ENCODE measurements around the gene IMPG1.

IMPG1 gene

DNA sequence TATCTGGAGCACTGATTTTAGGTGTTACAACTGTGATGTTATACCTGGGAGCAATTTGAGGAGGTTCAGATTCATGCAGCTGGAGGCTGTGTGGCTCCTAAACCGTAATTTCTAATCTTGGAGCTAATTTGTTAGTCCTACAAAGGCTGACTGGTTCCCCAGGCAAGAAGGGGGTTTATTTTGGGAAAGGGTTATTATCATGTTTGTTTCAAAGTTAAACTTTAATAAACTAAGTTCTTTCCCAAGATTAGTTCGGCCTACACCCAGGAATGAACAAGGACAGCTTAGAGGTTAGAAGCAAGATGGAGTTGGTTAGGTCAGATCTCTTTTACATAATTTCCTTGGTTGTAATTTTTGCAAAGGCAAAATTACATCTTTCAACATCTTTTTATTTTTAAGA lies 187.6 kb downstream of the IMPG1 start:
- DNase-seq, result no peak

DNA sequence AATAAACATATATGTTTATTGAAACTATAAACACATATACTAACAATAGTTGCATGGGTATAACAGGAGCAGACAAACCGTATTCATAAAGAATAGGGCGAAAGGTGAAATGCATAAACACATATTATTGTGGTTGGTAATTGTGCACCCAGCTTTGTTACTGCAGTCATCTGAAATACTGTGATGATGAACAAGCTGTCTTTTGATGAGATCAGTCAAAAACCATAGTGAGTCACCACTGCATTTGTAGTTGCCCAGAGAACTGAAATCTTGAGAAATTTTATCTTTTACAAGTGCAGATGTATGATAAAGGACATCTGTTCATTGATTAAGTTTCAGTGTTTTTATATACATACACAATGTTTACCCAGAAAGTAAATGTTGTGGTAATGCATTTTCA lies 189.7 kb downstream of the IMPG1 start:
- DNase-seq, result no peak

DNA sequence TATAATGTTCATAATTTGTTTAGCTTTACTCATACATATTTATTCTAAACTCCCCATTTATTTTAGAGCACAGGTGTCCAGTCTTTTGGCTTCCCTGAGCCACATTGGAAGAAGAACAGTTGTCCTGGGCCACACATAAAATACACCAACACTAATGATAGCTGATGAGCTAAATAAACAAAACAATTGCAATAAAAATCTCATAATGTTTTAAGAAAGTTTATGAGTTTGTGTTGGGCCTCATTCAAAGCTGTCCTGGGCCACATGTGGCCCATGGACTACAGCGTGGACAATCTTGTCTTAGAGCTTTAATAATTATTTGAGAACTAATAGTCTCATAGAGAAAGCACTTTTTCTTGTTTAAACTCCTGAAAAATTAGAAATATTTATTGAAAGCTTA lies 192.2 kb downstream of the IMPG1 start:
- no peak for DNase-seq

DNA sequence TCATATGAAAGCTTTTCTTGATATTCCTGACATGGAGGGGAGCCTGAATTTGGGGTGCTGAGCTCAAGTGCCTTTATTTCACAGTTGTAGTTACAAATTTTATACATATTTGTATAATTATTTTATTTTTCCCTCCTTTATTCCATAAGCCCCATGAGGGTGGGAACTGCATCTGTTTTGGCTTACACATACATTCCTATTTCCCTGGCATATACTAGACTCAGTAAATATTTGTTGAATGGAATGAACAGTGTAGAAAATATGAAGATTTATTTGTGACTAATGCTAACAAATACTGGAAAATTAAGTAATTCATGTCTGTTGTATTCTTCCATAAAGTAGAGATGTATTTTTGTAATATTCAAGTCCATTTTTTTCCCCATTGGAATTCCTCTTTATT lies 196.3 kb downstream of the IMPG1 start:
- no peak for DNase-seq

DNA sequence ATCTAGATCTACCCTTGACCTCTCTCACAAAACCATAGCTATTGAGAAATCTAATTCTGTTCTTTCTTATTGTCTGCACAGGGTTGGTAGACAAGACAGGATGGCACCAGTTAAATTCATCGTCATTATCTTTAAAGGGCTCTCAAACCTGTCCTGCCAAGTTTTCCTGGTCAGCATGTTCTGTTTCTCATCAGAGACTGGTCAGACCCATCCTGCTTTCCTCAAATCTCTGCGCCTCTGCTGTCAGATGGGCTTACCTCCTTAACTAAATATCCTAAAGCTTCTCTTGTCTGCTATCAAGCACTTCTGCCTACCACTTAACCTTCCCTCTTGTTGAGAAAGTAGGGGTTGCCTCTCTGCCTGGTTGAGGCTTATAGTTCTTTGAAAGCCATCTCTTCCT lies 198.2 kb downstream of the IMPG1 start:
- DNase-seq, result no peak
